ENCODE data around the gene PAN3.
A peak's percentile ranks its signal among the peaks of the same experiment; 100 is the strongest.

PAN3 gene

DNA sequence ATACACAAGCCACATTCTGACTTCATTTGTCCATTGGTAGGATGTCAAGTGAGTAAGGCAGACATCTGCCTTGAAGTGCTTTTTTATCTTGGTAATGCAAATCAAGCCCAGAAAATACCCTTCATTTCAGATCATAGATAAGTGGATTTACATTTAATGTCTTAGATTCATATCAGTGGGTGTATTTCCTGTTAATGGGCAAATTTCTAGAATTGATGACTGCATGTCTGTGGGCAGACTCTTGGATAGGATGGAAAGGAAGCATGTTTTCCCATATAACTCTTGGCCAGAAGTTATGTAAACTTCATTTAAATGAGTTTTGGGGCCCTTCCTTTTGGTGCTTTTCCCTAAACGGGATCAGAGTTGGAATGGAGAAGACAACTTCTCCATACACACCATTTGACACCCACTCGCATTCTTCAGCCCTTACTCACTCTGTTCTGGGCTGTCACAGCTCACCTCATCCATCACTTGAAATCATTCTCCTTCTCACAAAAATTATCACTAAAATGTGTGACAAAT is 202.0 kb downstream of the PAN3 start:
- DNase-seq: peak; percentile 86

DNA sequence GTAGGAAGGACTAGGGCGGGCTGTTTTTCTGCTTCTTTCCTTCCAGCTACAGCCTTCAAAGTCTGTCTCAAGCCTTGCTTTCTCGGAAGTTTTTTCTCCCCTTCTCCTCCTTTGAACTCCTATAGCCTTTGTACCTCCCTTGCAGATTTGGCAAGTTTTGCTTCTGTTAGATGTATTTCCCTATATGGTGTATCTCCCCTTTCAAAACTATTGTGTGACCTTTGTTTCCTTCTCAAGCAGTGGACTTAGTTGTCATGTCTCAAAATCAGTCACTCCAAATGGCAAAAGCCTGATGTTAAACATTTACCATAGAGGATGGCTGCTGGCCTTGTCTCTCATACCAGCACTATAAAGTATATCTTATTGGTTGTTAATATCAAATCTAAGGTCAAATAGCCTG is 203.9 kb downstream of the PAN3 start:
- no peak for DNase-seq

DNA sequence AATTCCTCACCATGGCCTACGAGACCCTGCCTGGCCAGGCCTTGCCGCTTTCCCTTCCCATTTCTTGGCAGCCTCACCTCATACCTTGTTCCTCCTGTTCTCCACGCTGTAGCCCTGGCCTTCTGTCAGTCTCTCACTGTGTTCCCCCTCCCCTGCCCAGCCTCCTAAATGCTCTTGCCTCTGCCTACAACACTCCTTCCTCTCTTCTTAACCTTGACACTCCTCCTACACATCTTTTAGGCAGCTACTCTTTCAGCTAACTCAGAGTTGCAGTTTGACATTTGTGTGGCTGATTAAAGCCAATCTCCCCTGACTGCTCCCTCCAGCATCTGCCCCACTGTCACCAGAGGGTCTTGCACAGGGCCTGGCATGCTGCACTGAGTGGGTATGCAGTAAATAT is 205.8 kb downstream of the PAN3 start:
- no peak for DNase-seq

All from fibroblast of skin of right quadriceps (primary cell).